ENCODE data around the gene AP3S2. TPM values are rescaled to one million over a fixed set of nuclear protein-coding genes. Genes with fewer than 3 reads are reported as not detected.
A peak's percentile ranks its signal among the peaks of the same experiment; 100 is the strongest.
"Not testable (repeated sequence)": the region's sequence is repeated elsewhere in the genome, so short reads cannot be mapped to it uniquely, and the experiment has no call there.

Gene AP3S2
- total RNA-seq (2012; rRNA removed): 56.3 and 60.5 TPM in 2 replicates

GRCh38 chr15:89893696-89894447, at the start of gene AP3S2:
TSS of gene AP3S2 (minus strand) at chr15:89893994. CDS start at chr15:89893949, 45 bp downstream.
- peak within 1 kb of the TSS; percentile 83 for H3K4me2 ChIP-seq (ENCODE audit: low read length)
- no peaks in the 10 kb centered on the region for H3K9me3 ChIP-seq (replicated peaks; ENCODE audit: low read length)
- H3K4me1 ChIP-seq (ENCODE audit: control insufficient read depth, insufficient read depth, low read length): peaks cover 5% of the 10 kb centered on the region
- H3K36me3 ChIP-seq (ENCODE audit: insufficient read depth, low read length): peaks cover 2% of the 10 kb centered on the region
- H3K9ac ChIP-seq (ENCODE audit: low read depth, low read length): peak within 1 kb of the TSS; percentile 95
- peak within 1 kb of the TSS; percentile 93 for H3K4me3 ChIP-seq (ENCODE audit: low read length)
- H3K27me3 ChIP-seq (ENCODE audit: control insufficient read depth, insufficient read depth, low read length): no peaks in the 10 kb centered on the region

GRCh38 chr15:89939910-89940309, 46.1 kb upstream of the AP3S2 start:
- no peak overlapping the region for H3K4me2 ChIP-seq (ENCODE audit: low read length)
- H3K36me3 ChIP-seq (ENCODE audit: insufficient read depth, low read length): no peaks in the 10 kb centered on the region
- no peak overlapping the region for H3K9ac ChIP-seq (ENCODE audit: low read depth, low read length)
- no peaks in the 10 kb centered on the region for H3K9me3 ChIP-seq (replicated peaks; ENCODE audit: low read length)
- no peak overlapping the region for H3K4me3 ChIP-seq (ENCODE audit: low read length)
- H3K27me3 ChIP-seq (ENCODE audit: control insufficient read depth, insufficient read depth, low read length): peaks cover 20% of the 10 kb centered on the region
- H3K4me1 ChIP-seq (ENCODE audit: control insufficient read depth, insufficient read depth, low read length): no peaks in the 10 kb centered on the region

- H3K4me1 ChIP-seq (ENCODE audit: control insufficient read depth, insufficient read depth, low read length); H3K4me2 ChIP-seq (ENCODE audit: low read length); H3K9ac ChIP-seq (ENCODE audit: low read depth, low read length); H3K4me3 ChIP-seq (ENCODE audit: low read length); H3K36me3 ChIP-seq (ENCODE audit: insufficient read depth, low read length); H3K9me3 ChIP-seq (replicated peaks; ENCODE audit: low read length): not testable (repeated sequence)
- peaks cover 20% of the 10 kb centered on the region for H3K27me3 ChIP-seq (ENCODE audit: control insufficient read depth, insufficient read depth, low read length)
Observed at GRCh38 chr15:89939377-89939776, 45.6 kb upstream of the AP3S2 start.

- no peaks in the 10 kb centered on the region for H3K9me3 ChIP-seq (replicated peaks; ENCODE audit: low read length)
- H3K36me3 ChIP-seq (ENCODE audit: insufficient read depth, low read length): no peaks in the 10 kb centered on the region
- H3K4me3 ChIP-seq (ENCODE audit: low read length): no peak overlapping the region
- peaks cover 30% of the 10 kb centered on the region for H3K27me3 ChIP-seq (ENCODE audit: control insufficient read depth, insufficient read depth, low read length)
- H3K9ac ChIP-seq (ENCODE audit: low read depth, low read length): no peak overlapping the region
- H3K4me2 ChIP-seq (ENCODE audit: low read length): no peak overlapping the region
- no peaks in the 10 kb centered on the region for H3K4me1 ChIP-seq (ENCODE audit: control insufficient read depth, insufficient read depth, low read length)
Observed at GRCh38 chr15:89937365-89938350, 43.9 kb upstream of the AP3S2 start.

DNA sequence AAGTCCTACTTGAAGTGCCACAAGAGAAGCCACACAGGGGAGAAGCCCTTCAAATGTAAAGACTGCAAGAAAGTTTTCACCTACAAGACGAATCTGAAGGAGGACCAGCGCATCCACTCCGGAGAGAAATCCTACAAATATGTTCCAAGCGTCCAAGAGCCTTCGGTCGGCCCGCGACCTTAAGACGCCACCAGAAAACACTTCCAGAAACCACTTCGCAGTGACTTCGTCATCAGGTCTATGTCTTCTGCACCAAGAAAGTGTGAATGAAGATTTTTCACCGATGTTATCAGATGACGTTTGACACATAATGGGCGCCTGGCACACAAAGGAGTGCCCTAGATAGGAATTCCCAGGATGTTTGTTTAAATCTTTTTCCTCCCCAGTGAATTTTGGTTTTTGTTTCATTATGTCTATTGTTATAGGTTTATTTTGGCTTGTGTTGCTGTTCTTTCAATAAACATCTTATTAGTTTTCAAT, 43.0 kb upstream of the AP3S2 start:
- peaks cover 37% of the 10 kb centered on the region for H3K27me3 ChIP-seq (ENCODE audit: control insufficient read depth, insufficient read depth, low read length)
- H3K4me1 ChIP-seq (ENCODE audit: control insufficient read depth, insufficient read depth, low read length): no peaks in the 10 kb centered on the region
- no peaks in the 10 kb centered on the region for H3K9me3 ChIP-seq (replicated peaks; ENCODE audit: low read length)
- no peak overlapping the region for H3K4me2 ChIP-seq (ENCODE audit: low read length)
- H3K9ac ChIP-seq (ENCODE audit: low read depth, low read length): no peak overlapping the region
- H3K4me3 ChIP-seq (ENCODE audit: low read length): no peak overlapping the region
- H3K36me3 ChIP-seq (ENCODE audit: insufficient read depth, low read length): no peaks in the 10 kb centered on the region

DNA sequence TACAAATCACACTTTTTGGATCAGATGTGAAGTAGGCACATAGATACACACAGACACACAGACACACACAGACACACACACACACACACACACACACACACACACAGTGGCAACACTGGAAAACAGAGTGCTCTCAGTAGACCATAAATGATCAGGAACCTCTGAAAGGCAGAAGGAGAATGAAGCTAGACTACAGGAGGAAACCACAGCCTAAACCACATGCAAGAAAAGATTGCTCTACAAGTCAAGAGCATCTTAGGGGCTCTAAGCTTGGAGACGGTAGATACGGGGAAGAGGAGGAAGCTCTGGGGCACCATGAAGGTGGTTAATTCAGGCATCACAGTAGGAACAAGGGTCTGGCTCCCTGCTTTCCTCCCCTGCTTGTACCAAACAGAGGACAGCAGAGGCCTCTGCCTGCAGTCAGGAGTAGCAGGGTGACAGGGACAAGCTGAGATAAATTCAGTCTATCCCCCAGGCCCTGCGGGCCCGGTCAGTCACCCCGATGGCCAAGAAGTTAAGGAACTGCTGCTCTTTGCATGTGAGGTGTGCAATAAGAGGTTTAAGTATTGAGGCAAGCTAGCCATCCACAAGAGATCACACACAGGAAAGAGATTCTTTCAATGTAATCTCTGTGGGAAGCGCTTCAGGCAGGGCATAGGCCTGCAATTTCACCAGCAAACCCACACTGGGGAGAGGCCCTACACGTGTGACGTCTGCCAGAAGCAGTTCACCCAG, 42.4 kb upstream of the AP3S2 start:
- no peak overlapping the region for H3K9ac ChIP-seq (ENCODE audit: low read depth, low read length)
- no peaks in the 10 kb centered on the region for H3K9me3 ChIP-seq (replicated peaks; ENCODE audit: low read length)
- H3K27me3 ChIP-seq (ENCODE audit: control insufficient read depth, insufficient read depth, low read length): peaks cover 42% of the 10 kb centered on the region
- H3K4me2 ChIP-seq (ENCODE audit: low read length): no peak overlapping the region
- no peak overlapping the region for H3K4me3 ChIP-seq (ENCODE audit: low read length)
- no peaks in the 10 kb centered on the region for H3K36me3 ChIP-seq (ENCODE audit: insufficient read depth, low read length)
- H3K4me1 ChIP-seq (ENCODE audit: control insufficient read depth, insufficient read depth, low read length): no peaks in the 10 kb centered on the region

DNA sequence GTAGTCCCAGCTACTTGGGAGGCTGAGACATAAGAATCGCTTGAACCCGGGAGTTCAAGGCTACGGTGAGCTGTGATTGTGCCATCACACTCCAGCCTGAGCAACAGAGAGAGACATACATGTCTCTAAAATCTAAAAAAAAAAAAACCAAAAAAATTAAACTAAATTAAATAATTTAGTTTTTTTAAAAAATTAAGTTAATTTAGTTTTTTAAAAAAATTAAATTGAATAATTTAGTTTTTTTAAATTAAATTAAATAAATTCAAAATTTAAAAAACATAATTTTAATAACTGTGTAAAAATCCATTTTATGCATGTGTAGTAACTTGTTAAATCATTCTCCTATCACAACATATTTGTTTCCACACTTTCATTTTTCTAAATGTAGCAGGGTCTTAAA, 39.1 kb upstream of the AP3S2 start:
- no peak overlapping the region for H3K9ac ChIP-seq (ENCODE audit: low read depth, low read length)
- H3K4me3 ChIP-seq (ENCODE audit: low read length): no peak overlapping the region
- no peaks in the 10 kb centered on the region for H3K4me1 ChIP-seq (ENCODE audit: control insufficient read depth, insufficient read depth, low read length)
- H3K4me2 ChIP-seq (ENCODE audit: low read length): no peak overlapping the region
- H3K36me3 ChIP-seq (ENCODE audit: insufficient read depth, low read length): no peaks in the 10 kb centered on the region
- H3K9me3 ChIP-seq (replicated peaks; ENCODE audit: low read length): no peaks in the 10 kb centered on the region
- H3K27me3 ChIP-seq (ENCODE audit: control insufficient read depth, insufficient read depth, low read length): peaks cover 45% of the 10 kb centered on the region

DNA sequence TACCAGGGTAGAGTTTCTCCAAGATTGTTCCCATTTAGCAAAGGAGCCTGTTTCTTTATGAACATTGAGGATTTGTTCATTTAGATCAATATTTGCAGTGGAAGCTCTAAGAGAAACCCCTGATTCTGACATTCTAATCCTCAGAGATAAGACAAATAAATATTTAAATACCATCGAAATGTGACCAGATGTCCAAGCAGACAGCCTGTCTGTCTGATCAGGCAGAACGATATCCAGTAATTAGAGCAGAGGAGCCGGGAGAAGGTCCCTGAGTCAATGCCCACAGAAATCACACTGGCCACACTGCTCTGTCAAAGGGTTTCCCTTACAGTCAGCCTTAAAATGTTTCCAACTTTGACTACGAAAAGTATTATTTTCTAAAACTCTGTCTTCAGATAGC, 34.6 kb upstream of the AP3S2 start:
- Histone ChIP-seq H3K4me2 (ENCODE audit: low read length) (no peak overlapping the region), H3K36me3 (ENCODE audit: insufficient read depth, low read length) (no peaks in the 10 kb centered on the region), H3K4me3 (ENCODE audit: low read length) (no peak overlapping the region), H3K9ac (ENCODE audit: low read depth, low read length) (no peak overlapping the region), H3K27me3 (ENCODE audit: control insufficient read depth, insufficient read depth, low read length) (peaks cover 31% of the 10 kb centered on the region), H3K9me3 (replicated peaks; ENCODE audit: low read length) (no peaks in the 10 kb centered on the region), H3K4me1 (ENCODE audit: control insufficient read depth, insufficient read depth, low read length) (no peaks in the 10 kb centered on the region)

- no peaks in the 10 kb centered on the region for H3K36me3 ChIP-seq (ENCODE audit: insufficient read depth, low read length)
- H3K9me3 ChIP-seq (replicated peaks; ENCODE audit: low read length): no peaks in the 10 kb centered on the region
- H3K4me2 ChIP-seq (ENCODE audit: low read length): no peak overlapping the region
- H3K9ac ChIP-seq (ENCODE audit: low read depth, low read length): no peak overlapping the region
- no peaks in the 10 kb centered on the region for H3K4me1 ChIP-seq (ENCODE audit: control insufficient read depth, insufficient read depth, low read length)
- no peak overlapping the region for H3K4me3 ChIP-seq (ENCODE audit: low read length)
- peaks cover 16% of the 10 kb centered on the region for H3K27me3 ChIP-seq (ENCODE audit: control insufficient read depth, insufficient read depth, low read length)
Observed at GRCh38 chr15:89926158-89926557, 32.4 kb upstream of the AP3S2 start.

- Histone ChIP-seq H3K9me3 (replicated peaks; ENCODE audit: low read length) (no peaks in the 10 kb centered on the region), H3K9ac (ENCODE audit: low read depth, low read length) (no peak overlapping the region), H3K4me1 (ENCODE audit: control insufficient read depth, insufficient read depth, low read length) (peaks cover 5% of the 10 kb centered on the region), H3K4me3 (ENCODE audit: low read length) (no peak overlapping the region), H3K36me3 (ENCODE audit: insufficient read depth, low read length) (no peaks in the 10 kb centered on the region), H3K27me3 (ENCODE audit: control insufficient read depth, insufficient read depth, low read length) (no peaks in the 10 kb centered on the region), H3K4me2 (ENCODE audit: low read length) (no peak overlapping the region)
Observed at GRCh38 chr15:89917442-89918101, 23.8 kb upstream of the AP3S2 start.
